GM12891 (cell line): ENCODE results near the gene UPF2.

Source experiments
- PAX5 ChIP-seq: IDR thresholded peaks from 2 replicates; pipeline ENCODE4 v1.6.1; 2011; ENCODE audit warnings: low read length, moderate library complexity, mild to moderate bottlenecking; ENCODE audit not compliant: insufficient read depth, severe bottlenecking
- POLR2A ChIP-seq: IDR thresholded peaks from 2 replicates; pipeline ENCODE4 v1.6.1; 2011; ENCODE audit warnings: low read depth, low read length, control low read depth

DNA sequence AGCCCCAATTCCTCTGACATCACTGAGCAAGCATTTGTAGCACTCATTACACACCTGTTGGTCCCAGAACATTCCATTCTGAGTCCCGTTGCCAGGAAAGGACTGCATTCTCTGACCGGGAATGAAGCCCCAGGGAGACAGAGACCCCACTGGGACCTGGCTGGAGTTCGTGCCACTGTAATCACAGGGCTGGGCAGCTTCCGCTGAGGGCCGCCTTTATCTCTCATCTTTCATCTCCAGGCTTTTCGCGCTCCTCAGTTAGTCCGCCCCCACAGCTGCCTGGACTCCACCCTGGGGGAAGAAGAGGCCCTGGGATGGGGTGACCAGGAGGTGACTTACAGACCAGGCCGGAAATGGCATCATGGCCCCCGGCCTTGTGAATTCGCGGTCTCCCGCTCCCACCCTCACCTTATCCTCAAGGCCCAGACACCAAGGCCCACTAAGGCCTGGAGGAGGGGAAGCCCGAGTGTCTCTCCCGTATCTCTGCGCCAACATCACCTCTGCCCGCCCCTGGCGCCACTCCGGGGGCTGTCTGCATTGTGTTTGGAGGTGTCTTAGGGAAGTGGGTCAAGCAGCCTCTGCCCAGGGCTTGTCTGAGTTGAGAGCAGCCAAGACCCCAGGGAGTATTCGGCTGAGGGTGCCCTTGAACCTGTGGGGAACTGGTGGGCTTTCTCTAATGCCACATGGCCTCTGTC lies 144.1 kb downstream of the UPF2 start:
- no peak for TF ChIP-seq POLR2A
- no peak for TF ChIP-seq PAX5
